HepG2 (cell line): ENCODE measurements around the gene BSN.

Experiments
- AHDC1 ChIP-seq: sonication (generic); formaldehyde crosslinking; IDR thresholded peaks from 2 replicates; pipeline ENCODE4 v1.5.1; 2020; ENCODE audit warnings: mild to moderate bottlenecking, missing genetic modification reagents, borderline replicate concordance
- CEBPB ChIP-seq: IDR thresholded peaks from 2 replicates; pipeline ENCODE4 v1.6.1; 2011; ENCODE audit warnings: low read depth, low read length, improper control_type of control experiment, borderline replicate concordance
- CTCF ChIP-seq: sonication (generic); formaldehyde crosslinking; IDR thresholded peaks from 2 replicates; pipeline ENCODE4 v1.5.0; 2020; ENCODE audit warnings: mild to moderate bottlenecking, missing genetic modification reagents, moderate library complexity
- FOSL1 ChIP-seq: sonication (generic); formaldehyde crosslinking; IDR thresholded peaks from 2 replicates; pipeline ENCODE4 v1.9.0; 2021; ENCODE audit warnings: missing genetic modification reagents, borderline replicate concordance
- FOXP4 ChIP-seq: sonication (generic); formaldehyde crosslinking; IDR thresholded peaks from 2 replicates; pipeline ENCODE4 v1.4.0; 2020; ENCODE audit warnings: missing genetic modification reagents
- KDM5B ChIP-seq: sonication (generic); formaldehyde crosslinking; IDR thresholded peaks from 2 replicates; pipeline ENCODE4 v1.4.0; 2020; ENCODE audit warnings: missing genetic modification reagents, mild to moderate bottlenecking, borderline replicate concordance
- POLR2A ChIP-seq, 2 experiments: IDR thresholded peaks; 2 replicates each; pipeline ENCODE4 v1.6.1; 2011; ENCODE audit warnings: low read depth in 2 of 2, low read length in 2 of 2, mild to moderate bottlenecking in 1 of 2, moderate library complexity in 1 of 2; ENCODE audit not compliant: insufficient read depth in 1 of 2
- TCF7 ChIP-seq: sonication (generic); IDR thresholded peaks from 2 replicates; pipeline ENCODE4 v1.6.1; 2016; ENCODE audit warnings: antibody characterized with exemption, low read depth
- TRIM24 ChIP-seq: sonication (generic); formaldehyde crosslinking; IDR thresholded peaks from 2 replicates; pipeline ENCODE4 v1.8.0; 2022; ENCODE audit warnings: mild to moderate bottlenecking, missing genetic modification reagents
- ZNF143 ChIP-seq: sonication (generic); formaldehyde crosslinking; IDR thresholded peaks from 2 replicates; pipeline ENCODE4 v1.4.0; 2020; ENCODE audit warnings: missing genetic modification reagents
- ZNF3 ChIP-seq: IDR thresholded peaks from 2 replicates; pipeline ENCODE4 v1.7.0; 2017; ENCODE audit warnings: inconsistent platforms
- ZNF704 ChIP-seq: sonication (generic); formaldehyde crosslinking; IDR thresholded peaks from 2 replicates; pipeline ENCODE4 v1.8.1; 2023; ENCODE audit warnings: mild to moderate bottlenecking, inconsistent platforms, moderate library complexity, missing genetic modification reagents, borderline replicate concordance

- TF ChIP-seq ZNF704 (CRISPR knock-in tag) (no peak), POLR2A (IDR thresholded peaks at IDR 0.05; ENCODE audit: insufficient read depth in 1 of 2, low read depth in 2 of 2, low read length in 2 of 2) (peak in 1 of 2 experiments; percentile 40; a peak in 1 of 4 replicates), CTCF (CRISPR knock-in tag) (no peak), FOXP4 (CRISPR knock-in tag) (no peak), ZNF3 (no peak), AHDC1 (no peak), CEBPB (no peak), KDM5B (CRISPR knock-in tag) (no peak), TCF7 (no peak), FOSL1 (CRISPR knock-in tag) (no peak), TRIM24 (CRISPR knock-in tag) (no peak), ZNF143 (CRISPR knock-in tag) (no peak)
These were observed 165.1 kb downstream of the BSN start, which contains the start of gene AMIGO3 for GRCh38 chr3:49719214-49719884.
